Glutamatergic neuron (in vitro differentiated cells): ENCODE measurements around the gene INF2. TPM values are rescaled to one million over a fixed set of nuclear protein-coding genes. Genes with fewer than 3 reads are reported as not detected.

Source experiments
- DNase-seq: peaks from one replicate; pipeline ENCODE4 v3.0.0; 2022
- H3K27ac Mint-ChIP-seq: one replicate; pipeline ENCODE4 v1.8.0; 2020; ENCODE audit warnings: mild to moderate bottlenecking, mixed read lengths, inconsistent platforms; ENCODE audit not compliant: unreplicated experiment
- H3K27me3 Mint-ChIP-seq: one replicate; pipeline ENCODE4 v1.8.0; 2020; ENCODE audit warnings: mild to moderate bottlenecking, moderate library complexity, mixed read lengths, inconsistent platforms; ENCODE audit not compliant: unreplicated experiment
- H3K36me3 Mint-ChIP-seq: one replicate; pipeline ENCODE4 v1.8.0; 2020; ENCODE audit warnings: mild to moderate bottlenecking, mixed read lengths, inconsistent platforms; ENCODE audit not compliant: unreplicated experiment
- H3K4me1 Mint-ChIP-seq: one replicate; pipeline ENCODE4 v1.8.0; 2020; ENCODE audit warnings: mild to moderate bottlenecking, low read depth, mixed read lengths, inconsistent platforms; ENCODE audit not compliant: unreplicated experiment
- H3K4me3 Mint-ChIP-seq: one replicate; pipeline ENCODE4 v1.8.0; 2020; ENCODE audit warnings: mild to moderate bottlenecking, mixed read lengths, inconsistent platforms; ENCODE audit not compliant: unreplicated experiment
- H3K9me3 Mint-ChIP-seq: one replicate; pipeline ENCODE4 v1.8.0; 2020; ENCODE audit warnings: mild to moderate bottlenecking, moderate library complexity, mixed read lengths, inconsistent platforms; ENCODE audit not compliant: unreplicated experiment
- total RNA-seq: library from RNA; stranded (reverse); fragmentation: NEBNext Ultra II Directional; extraction: Animal tissue kit (Norgen Biotek cat#: 25700); gene quantifications from one replicate; pipeline ENCODE4 v1.2.1, GENCODE V29; 2021; ENCODE audit not compliant: unreplicated experiment
- TF ChIP-seq, protein P1 (sequence below): fragments of 200-600 bp; sonication (generic); IDR thresholded peaks from one replicate; pipeline ENCODE4 v1.5.0; 2021; ENCODE audit not compliant: partially characterized antibody, unreplicated experiment

Gene INF2
- total RNA-seq, 1 donor from 2014 or later: 11.8 TPM

- no peaks in the 10 kb centered on the region for H3K36me3 Mint-ChIP-seq
- H3K4me3 Mint-ChIP-seq: no peak within 1 kb of the TSS
- peaks cover 5% of the 10 kb centered on the region for H3K9me3 Mint-ChIP-seq
- H3K27me3 Mint-ChIP-seq: peaks cover 11% of the 10 kb centered on the region
- H3K27ac Mint-ChIP-seq: no peak within 1 kb of the TSS
- H3K4me1 Mint-ChIP-seq: peaks cover 2% of the 10 kb centered on the region
- TF ChIP-seq, protein P1, sequence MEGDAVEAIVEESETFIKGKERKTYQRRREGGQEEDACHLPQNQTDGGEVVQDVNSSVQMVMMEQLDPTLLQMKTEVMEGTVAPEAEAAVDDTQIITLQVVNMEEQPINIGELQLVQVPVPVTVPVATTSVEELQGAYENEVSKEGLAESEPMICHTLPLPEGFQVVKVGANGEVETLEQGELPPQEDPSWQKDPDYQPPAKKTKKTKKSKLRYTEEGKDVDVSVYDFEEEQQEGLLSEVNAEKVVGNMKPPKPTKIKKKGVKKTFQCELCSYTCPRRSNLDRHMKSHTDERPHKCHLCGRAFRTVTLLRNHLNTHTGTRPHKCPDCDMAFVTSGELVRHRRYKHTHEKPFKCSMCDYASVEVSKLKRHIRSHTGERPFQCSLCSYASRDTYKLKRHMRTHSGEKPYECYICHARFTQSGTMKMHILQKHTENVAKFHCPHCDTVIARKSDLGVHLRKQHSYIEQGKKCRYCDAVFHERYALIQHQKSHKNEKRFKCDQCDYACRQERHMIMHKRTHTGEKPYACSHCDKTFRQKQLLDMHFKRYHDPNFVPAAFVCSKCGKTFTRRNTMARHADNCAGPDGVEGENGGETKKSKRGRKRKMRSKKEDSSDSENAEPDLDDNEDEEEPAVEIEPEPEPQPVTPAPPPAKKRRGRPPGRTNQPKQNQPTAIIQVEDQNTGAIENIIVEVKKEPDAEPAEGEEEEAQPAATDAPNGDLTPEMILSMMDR: peak; percentile 98
- DNase-seq: peak; percentile 77
These were observed 34.4 kb downstream of the INF2 start, which contains the start of gene ADSS1 for GRCh38 chr14:104723651-104724406. TSS of gene ADSS1 (plus strand) at chr14:104724229. CDS start at chr14:104724271, 42 bp downstream.

DNA sequence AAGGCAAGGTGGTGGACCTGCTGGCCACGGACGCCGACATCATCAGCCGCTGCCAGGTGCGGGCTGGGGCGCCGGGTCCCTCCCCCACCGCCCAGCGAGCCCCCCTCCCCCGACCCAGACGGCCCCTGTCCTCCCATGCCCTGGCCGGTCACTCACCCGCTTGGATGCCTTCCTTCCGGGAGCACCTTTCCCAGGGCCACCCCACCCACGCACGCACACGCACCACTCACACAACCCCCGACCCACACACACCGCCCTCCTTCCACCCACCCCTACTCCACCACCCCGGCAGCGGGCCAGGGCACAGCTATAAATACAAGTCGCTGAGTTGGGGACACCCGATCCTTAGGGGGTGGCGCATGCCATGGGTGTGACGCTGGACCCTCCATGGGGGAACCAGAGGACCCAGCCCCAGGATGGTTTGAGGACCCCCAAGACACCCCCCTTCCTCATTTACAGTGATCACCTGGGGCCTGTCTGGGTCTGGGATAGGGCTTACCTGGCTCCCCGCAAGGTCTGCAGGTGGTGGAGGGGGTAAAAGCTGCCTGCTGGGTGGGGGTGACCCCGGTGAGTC is 35.1 kb downstream of the INF2 start:
- H3K36me3 Mint-ChIP-seq: no peaks in the 10 kb centered on the region
- no peak overlapping the region for H3K27ac Mint-ChIP-seq
- peaks cover 11% of the 10 kb centered on the region for H3K27me3 Mint-ChIP-seq
- H3K4me1 Mint-ChIP-seq: peaks cover 2% of the 10 kb centered on the region
- peaks cover 5% of the 10 kb centered on the region for H3K9me3 Mint-ChIP-seq
- TF ChIP-seq, protein P1: no peak
- H3K4me3 Mint-ChIP-seq: no peak overlapping the region
- DNase-seq: no peak

DNA sequence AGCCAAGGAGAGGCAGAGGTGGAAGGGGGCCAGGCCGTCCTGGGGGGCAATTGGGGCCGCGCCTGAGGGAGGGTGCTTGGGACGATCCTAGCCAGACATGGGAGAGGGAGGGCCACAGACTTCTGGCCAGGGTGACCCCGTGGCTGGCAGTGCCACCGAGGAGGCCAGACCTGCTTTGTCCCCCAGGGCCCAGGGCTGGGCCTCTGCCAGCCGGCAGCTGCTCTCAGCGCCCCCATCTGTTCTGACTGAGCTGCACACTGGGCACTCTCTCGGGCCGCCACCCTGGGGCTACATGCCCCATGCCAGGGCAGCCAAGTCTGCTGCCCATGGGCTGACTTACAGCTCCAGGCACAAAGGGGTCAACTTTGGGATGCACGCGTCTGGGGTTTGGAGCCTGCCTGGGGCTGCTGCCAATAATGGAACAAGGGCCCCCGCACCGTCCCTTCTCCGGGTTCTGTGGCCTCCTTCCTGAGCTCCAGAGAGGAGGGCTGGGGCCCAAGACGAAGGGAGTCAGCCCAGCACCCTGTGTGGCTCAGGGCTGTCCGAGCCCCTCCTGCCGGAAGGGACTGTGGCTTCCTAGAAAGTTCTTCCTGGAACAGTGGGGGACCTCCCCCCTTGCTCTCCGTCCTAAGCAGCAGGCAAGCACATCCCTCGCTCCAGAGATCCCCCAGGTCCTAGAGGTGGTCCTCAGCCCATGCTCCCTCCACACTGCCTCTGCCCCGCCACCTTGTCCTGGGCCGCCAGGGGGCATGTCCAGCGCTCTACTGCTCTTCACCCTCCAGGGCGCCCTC is 35.8 kb downstream of the INF2 start:
- H3K27ac Mint-ChIP-seq: no peak overlapping the region
- peak overlapping the region; percentile 52 for H3K4me3 Mint-ChIP-seq
- peaks cover 6% of the 10 kb centered on the region for H3K9me3 Mint-ChIP-seq
- TF ChIP-seq, protein P1: no peak
- peaks cover 2% of the 10 kb centered on the region for H3K4me1 Mint-ChIP-seq
- no peaks in the 10 kb centered on the region for H3K36me3 Mint-ChIP-seq
- H3K27me3 Mint-ChIP-seq: peaks cover 11% of the 10 kb centered on the region
- DNase-seq: peak; percentile 60

- H3K27me3 Mint-ChIP-seq: peaks cover 11% of the 10 kb centered on the region
- TF ChIP-seq, protein P1: peak; percentile 10
- no peak for DNase-seq
- H3K4me1 Mint-ChIP-seq: peaks cover 2% of the 10 kb centered on the region
- no peaks in the 10 kb centered on the region for H3K36me3 Mint-ChIP-seq
- peaks cover 8% of the 10 kb centered on the region for H3K9me3 Mint-ChIP-seq
- no peak overlapping the region for H3K27ac Mint-ChIP-seq
- no peak overlapping the region for H3K4me3 Mint-ChIP-seq
These were observed 36.5 kb downstream of the INF2 start for GRCh38 chr14:104725772-104726548.
